Endothelial cell (in vitro differentiated cells): Measurements from ENCODE around the gene MC4R. TPM values are rescaled to one million over a fixed set of nuclear protein-coding genes. Genes with fewer than 3 reads are reported as not detected.
A peak's percentile ranks its signal among the peaks of the same experiment; 100 is the strongest.
"Not testable (repeated sequence)": the region's sequence is repeated elsewhere in the genome, so short reads cannot be mapped to it uniquely, and the experiment has no call there.

Source experiments
- DNase-seq: peaks from one replicate; pipeline ENCODE4 v3.0.0; 2021; ENCODE audit warnings: low spot score
- H3K27ac Mint-ChIP-seq: one replicate; pipeline ENCODE4 v1.8.0; 2021; ENCODE audit warnings: mixed read lengths, inconsistent platforms; ENCODE audit not compliant: unreplicated experiment
- H3K27me3 Mint-ChIP-seq: one replicate; pipeline ENCODE4 v1.8.0; 2021; ENCODE audit warnings: mild to moderate bottlenecking, moderate library complexity, mixed read lengths, inconsistent platforms; ENCODE audit not compliant: unreplicated experiment
- H3K36me3 Mint-ChIP-seq: one replicate; pipeline ENCODE4 v1.8.0; 2021; ENCODE audit warnings: mild to moderate bottlenecking, low read depth, mixed read lengths, inconsistent platforms; ENCODE audit not compliant: unreplicated experiment
- H3K4me1 Mint-ChIP-seq: one replicate; pipeline ENCODE4 v1.8.0; 2021; ENCODE audit warnings: mild to moderate bottlenecking, mixed read lengths, inconsistent platforms; ENCODE audit not compliant: unreplicated experiment
- H3K4me3 Mint-ChIP-seq: one replicate; pipeline ENCODE4 v1.8.0; 2021; ENCODE audit warnings: mild to moderate bottlenecking, mixed read lengths, inconsistent platforms; ENCODE audit not compliant: unreplicated experiment
- H3K9me3 Mint-ChIP-seq: one replicate; pipeline ENCODE4 v1.8.0; 2021; ENCODE audit warnings: mixed read lengths, inconsistent platforms; ENCODE audit not compliant: unreplicated experiment
- long read RNA-seq: library from polyadenylated mRNA; unstranded; transcript quantifications from one replicate; pipeline ENCODE4 v2.0.0, GENCODE V29; 2020; ENCODE audit not compliant: unreplicated experiment
- total RNA-seq: library from RNA; stranded (reverse); fragmentation: NEBNext Ultra II Directional; extraction: Animal tissue kit (Norgen Biotek cat#: 25700); gene quantifications from one replicate; pipeline ENCODE4 v1.2.1, GENCODE V29; 2021; ENCODE audit not compliant: unreplicated experiment
- TF ChIP-seq, protein P1 (sequence below): fragments of 200-600 bp; sonication (generic); IDR thresholded peaks from one replicate; pipeline ENCODE4 v1.5.0; 2021; ENCODE audit warnings: antibody characterized with exemption; ENCODE audit not compliant: unreplicated experiment

Gene MC4R
- not detected for total RNA-seq
- long read RNA-seq = 0 reads

DNA sequence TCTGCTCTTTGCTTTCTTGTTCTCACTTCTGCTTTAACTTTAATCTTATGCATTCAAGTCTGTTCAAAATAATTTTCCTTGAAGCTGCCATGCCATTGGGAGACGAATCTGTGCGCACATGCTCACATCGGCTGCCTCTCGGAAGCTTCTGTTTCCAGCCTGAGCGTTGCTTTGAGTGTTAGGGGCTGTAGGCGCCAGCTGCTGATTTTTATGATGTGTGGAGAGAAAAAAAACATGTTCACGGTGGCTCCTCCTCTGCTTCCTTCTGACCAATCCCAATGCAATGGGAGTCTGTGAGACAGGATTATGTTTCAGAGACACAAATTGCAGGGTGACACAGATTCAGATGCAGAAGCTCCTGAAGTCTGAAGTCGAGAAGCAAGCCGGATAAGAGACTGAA lies at the start of gene MC4R:
Gene MC4R, minus strand, starts transcription at position 180 of the 400 bp plus-strand sequence. CDS start 426 bp downstream, outside the sequence.
- no peaks in the 10 kb centered on the region for H3K27me3 Mint-ChIP-seq
- no peaks in the 10 kb centered on the region for H3K4me1 Mint-ChIP-seq
- DNase-seq = no peak
- H3K9me3 Mint-ChIP-seq = no peaks in the 10 kb centered on the region
- H3K27ac Mint-ChIP-seq = no peak within 1 kb of the TSS
- TF ChIP-seq, protein P1, sequence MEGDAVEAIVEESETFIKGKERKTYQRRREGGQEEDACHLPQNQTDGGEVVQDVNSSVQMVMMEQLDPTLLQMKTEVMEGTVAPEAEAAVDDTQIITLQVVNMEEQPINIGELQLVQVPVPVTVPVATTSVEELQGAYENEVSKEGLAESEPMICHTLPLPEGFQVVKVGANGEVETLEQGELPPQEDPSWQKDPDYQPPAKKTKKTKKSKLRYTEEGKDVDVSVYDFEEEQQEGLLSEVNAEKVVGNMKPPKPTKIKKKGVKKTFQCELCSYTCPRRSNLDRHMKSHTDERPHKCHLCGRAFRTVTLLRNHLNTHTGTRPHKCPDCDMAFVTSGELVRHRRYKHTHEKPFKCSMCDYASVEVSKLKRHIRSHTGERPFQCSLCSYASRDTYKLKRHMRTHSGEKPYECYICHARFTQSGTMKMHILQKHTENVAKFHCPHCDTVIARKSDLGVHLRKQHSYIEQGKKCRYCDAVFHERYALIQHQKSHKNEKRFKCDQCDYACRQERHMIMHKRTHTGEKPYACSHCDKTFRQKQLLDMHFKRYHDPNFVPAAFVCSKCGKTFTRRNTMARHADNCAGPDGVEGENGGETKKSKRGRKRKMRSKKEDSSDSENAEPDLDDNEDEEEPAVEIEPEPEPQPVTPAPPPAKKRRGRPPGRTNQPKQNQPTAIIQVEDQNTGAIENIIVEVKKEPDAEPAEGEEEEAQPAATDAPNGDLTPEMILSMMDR = no peak
- no peaks in the 10 kb centered on the region for H3K36me3 Mint-ChIP-seq
- H3K4me3 Mint-ChIP-seq = no peak within 1 kb of the TSS

DNA sequence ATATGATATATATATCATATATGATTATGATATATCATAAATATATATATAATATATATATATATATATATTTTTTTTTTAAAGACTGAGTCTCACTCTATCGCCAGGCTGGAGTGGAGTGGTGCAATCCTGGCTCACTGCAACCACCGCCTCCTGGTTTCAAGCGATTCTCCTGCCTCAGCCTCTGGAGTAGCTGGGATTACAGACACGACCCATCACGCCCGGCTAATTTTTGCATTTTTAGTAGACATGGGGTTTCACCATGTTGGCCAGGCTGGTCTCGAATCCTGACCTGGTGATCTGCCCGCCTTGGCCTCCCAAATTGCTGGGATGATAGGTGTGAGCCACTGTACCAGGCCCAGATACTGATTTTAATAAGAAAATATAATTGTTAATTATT lies 49.7 kb upstream of the MC4R start:
- not testable (repeated sequence) for H3K27me3 Mint-ChIP-seq, H3K36me3 Mint-ChIP-seq, H3K9me3 Mint-ChIP-seq, H3K4me1 Mint-ChIP-seq, H3K27ac Mint-ChIP-seq, DNase-seq, H3K4me3 Mint-ChIP-seq

DNA sequence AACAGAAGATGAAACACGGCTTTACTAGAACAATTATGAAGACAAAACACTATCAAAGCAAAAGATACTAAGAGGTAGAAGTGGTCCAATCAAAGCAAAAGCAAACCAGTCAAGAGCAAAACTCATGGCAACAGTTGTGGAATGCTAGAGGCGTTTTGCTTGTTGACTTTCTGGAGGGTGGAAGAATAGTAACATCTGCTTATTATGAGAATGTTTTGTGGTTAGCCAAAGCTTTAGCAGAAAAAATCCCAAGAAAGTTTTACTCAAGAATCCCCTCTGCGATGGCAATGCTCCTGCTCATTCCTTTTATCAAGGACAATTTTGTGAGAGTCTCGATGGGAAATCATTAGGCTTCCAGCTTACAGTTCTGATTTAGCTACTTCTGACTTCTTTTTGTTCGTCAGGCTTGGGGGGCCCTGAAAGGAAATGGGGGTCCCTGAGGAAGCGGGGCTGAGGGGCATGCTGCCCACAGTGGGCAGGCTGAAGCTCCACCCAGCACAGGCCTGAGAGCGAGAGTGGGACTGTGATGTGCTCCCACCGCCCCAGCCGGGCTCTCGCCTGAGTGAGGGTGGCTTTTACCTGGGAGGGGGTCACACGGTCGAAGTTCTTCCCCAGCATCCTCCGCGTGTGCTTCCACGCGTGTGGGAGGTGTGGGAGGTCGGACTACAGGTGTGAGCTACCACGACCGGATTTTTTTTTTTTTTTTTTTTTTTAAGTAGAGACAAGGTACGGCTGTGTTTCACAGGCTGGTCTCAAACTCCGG lies 49.0 kb upstream of the MC4R start:
- no peaks in the 10 kb centered on the region for H3K27me3 Mint-ChIP-seq
- no peaks in the 10 kb centered on the region for H3K4me1 Mint-ChIP-seq
- no peak overlapping the region for H3K27ac Mint-ChIP-seq
- H3K36me3 Mint-ChIP-seq = no peaks in the 10 kb centered on the region
- H3K4me3 Mint-ChIP-seq = no peak overlapping the region
- TF ChIP-seq, protein P1 = no peak
- no peak for DNase-seq
- H3K9me3 Mint-ChIP-seq = no peaks in the 10 kb centered on the region

DNA sequence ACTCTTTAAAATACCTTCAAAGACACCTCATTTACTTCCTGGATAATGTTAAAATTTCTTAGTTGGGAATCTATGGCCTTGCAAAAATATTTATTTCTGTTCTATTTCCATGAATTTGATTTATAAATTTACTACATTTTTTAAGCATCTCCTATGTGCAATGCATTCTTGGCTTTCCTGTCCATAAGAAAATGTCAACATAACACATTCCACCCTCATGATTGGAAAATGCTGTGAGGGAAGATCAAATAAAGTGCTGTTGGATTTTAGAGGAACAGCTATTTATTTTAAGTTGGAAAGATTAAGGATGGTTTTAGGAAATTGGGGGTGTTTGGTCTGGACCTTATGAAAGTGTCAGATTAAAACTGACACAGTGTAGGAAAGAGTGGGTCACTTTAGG lies 45.4 kb upstream of the MC4R start:
- TF ChIP-seq, protein P1 = no peak
- DNase-seq = no peak
- Mint-ChIP-seq H3K27ac (no peak overlapping the region), H3K36me3 (no peaks in the 10 kb centered on the region), H3K4me3 (no peak overlapping the region), H3K9me3 (no peaks in the 10 kb centered on the region), H3K4me1 (no peaks in the 10 kb centered on the region), H3K27me3 (no peaks in the 10 kb centered on the region)

DNA sequence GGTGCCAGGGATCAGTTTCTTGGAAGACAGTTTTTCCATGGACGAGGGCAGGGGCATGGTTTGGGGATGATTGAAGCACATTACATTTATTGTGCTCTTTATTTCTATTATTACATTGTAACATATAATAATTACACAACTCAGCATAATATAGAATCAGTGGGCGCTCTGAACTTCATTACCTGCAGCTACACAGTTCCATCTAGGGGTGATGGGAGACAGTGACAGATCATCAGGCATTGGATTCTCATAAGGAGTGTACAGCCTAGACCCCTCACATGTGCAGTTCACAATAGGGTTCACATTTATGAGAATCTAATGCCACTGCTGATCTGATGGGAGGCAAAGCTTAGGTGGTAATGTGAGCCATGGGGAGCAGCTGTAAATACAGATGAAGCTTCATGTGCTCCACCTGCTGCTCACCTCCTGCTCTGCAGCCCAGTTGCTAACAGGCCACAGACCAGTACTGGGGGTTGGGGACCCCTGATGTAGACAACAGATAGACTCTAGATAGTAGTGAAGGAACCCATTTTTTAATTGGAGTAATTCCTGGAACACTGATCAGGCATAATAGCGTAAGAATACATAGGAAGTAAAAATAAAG lies 41.5 kb upstream of the MC4R start:
- Mint-ChIP-seq H3K27me3 (no peaks in the 10 kb centered on the region), H3K27ac (no peak overlapping the region), H3K4me1 (no peaks in the 10 kb centered on the region), H3K4me3 (no peak overlapping the region), H3K9me3 (no peaks in the 10 kb centered on the region), H3K36me3 (no peaks in the 10 kb centered on the region)
- peak; percentile 32 for DNase-seq
- TF ChIP-seq, protein P1 = peak; percentile 42
